ENCODE results near the gene NXF1.
A peak's percentile ranks its signal among the peaks of the same experiment; 100 is the strongest.

The NXF1 gene

GRCh38 chr11:62757846-62758788, 47.1 kb downstream of the NXF1 start:
- TF ChIP-seq CTCF (IDR thresholded peaks at IDR 0.05; ENCODE audit: low read length) (no peak), EZH2 (IDR thresholded peaks at IDR 0.05; ENCODE audit: borderline replicate concordance, low read length) (no peak)
- Histone ChIP-seq H3K27ac (ENCODE audit: low read depth, low read length, poor library complexity, severe bottlenecking) (peak overlapping the region; percentile 22), H3K36me3 (ENCODE audit: insufficient read depth, low read length) (peaks cover 2% of the 10 kb centered on the region; the same call in 1 of the 2 replicates), H3K4me3 (ENCODE audit: low read depth, low read length, poor library complexity, severe bottlenecking) (no peak overlapping the region), H3F3A (ENCODE audit: insufficient read depth, low read length) (0 out of 2 replicates have a peak, but pooled peaks cover 4% of the 10 kb centered on the region), H3K27me3 (ENCODE audit: insufficient read depth, low read length) (no peaks in the 10 kb centered on the region), H3K4me1 (ENCODE audit: insufficient read depth, low read length, severe bottlenecking) (peaks cover 27% of the 10 kb centered on the region), H3K9me2 (ENCODE audit: low read depth, low read length) (no peaks in the 10 kb centered on the region), H3K9me3 (ENCODE audit: low read length) (no peaks in the 10 kb centered on the region), H3K9ac (ENCODE audit: low read length) (no peak overlapping the region), H3K79me2 (ENCODE audit: insufficient read depth, low read length) (peaks cover 7% of the 10 kb centered on the region), H4K20me1 (ENCODE audit: insufficient read depth, low read length) (no peaks in the 10 kb centered on the region), H2AFZ (ENCODE audit: low read length) (no peak overlapping the region), H3K4me2 (ENCODE audit: low read length) (no peak overlapping the region)

GRCh38 chr11:62755086-62755615, 50.1 kb downstream of the NXF1 start:
- H3K79me2 ChIP-seq (ENCODE audit: insufficient read depth, low read length): no peaks in the 10 kb centered on the region
- no peaks in the 10 kb centered on the region for H3K27me3 ChIP-seq (ENCODE audit: insufficient read depth, low read length)
- H3K27ac ChIP-seq (ENCODE audit: low read depth, low read length, poor library complexity, severe bottlenecking): no peak overlapping the region
- no peak overlapping the region for H2AFZ ChIP-seq (ENCODE audit: low read length)
- H3K4me1 ChIP-seq (ENCODE audit: insufficient read depth, low read length, severe bottlenecking): peaks cover 16% of the 10 kb centered on the region
- H3K4me2 ChIP-seq (ENCODE audit: low read length): peak overlapping the region; percentile 60
- H4K20me1 ChIP-seq (ENCODE audit: insufficient read depth, low read length): no peaks in the 10 kb centered on the region
- no peaks in the 10 kb centered on the region for H3K9me3 ChIP-seq (ENCODE audit: low read length)
- 0 out of 2 replicates have a peak, but pooled peaks cover 4% of the 10 kb centered on the region for H3F3A ChIP-seq (ENCODE audit: insufficient read depth, low read length)
- H3K9me2 ChIP-seq (ENCODE audit: low read depth, low read length): no peaks in the 10 kb centered on the region
- H3K4me3 ChIP-seq (ENCODE audit: low read depth, low read length, poor library complexity, severe bottlenecking): peak overlapping the region; percentile 74
- no peak overlapping the region for H3K9ac ChIP-seq (ENCODE audit: low read length)
- TF ChIP-seq EZH2 (IDR thresholded peaks at IDR 0.05; ENCODE audit: borderline replicate concordance, low read length): no peak
- TF ChIP-seq CTCF (IDR thresholded peaks at IDR 0.05; ENCODE audit: low read length): no peak
- H3K36me3 ChIP-seq (ENCODE audit: insufficient read depth, low read length): peaks cover 15% of the 10 kb centered on the region; the same call in 1 of the 2 replicates

GRCh38 chr11:62753736-62754603, 51.3 kb downstream of the NXF1 start, which contains the start of gene ZBTB3:
Gene ZBTB3 (minus strand): TSS chr11:62754160. CDS start chr11:62753664, 496 bp downstream.
- H3K9ac ChIP-seq (ENCODE audit: low read length): peak within 1 kb of the TSS; percentile 81
- H2AFZ ChIP-seq (ENCODE audit: low read length): no peak within 1 kb of the TSS
- H3K9me2 ChIP-seq (ENCODE audit: low read depth, low read length): no peaks in the 10 kb centered on the region
- peak within 1 kb of the TSS; percentile 82 for H3K4me2 ChIP-seq (ENCODE audit: low read length)
- no peaks in the 10 kb centered on the region for H3K9me3 ChIP-seq (ENCODE audit: low read length)
- peaks cover 19% of the 10 kb centered on the region for H3K4me1 ChIP-seq (ENCODE audit: insufficient read depth, low read length, severe bottlenecking)
- peak within 1 kb of the TSS; percentile 78 for H3K27ac ChIP-seq (ENCODE audit: low read depth, low read length, poor library complexity, severe bottlenecking)
- no peak for TF ChIP-seq EZH2 (IDR thresholded peaks at IDR 0.05; ENCODE audit: borderline replicate concordance, low read length)
- no peak for TF ChIP-seq CTCF (IDR thresholded peaks at IDR 0.05; ENCODE audit: low read length)
- 0 out of 2 replicates have a peak, but pooled peaks cover 4% of the 10 kb centered on the region for H3F3A ChIP-seq (ENCODE audit: insufficient read depth, low read length)
- H4K20me1 ChIP-seq (ENCODE audit: insufficient read depth, low read length): no peaks in the 10 kb centered on the region
- H3K36me3 ChIP-seq (ENCODE audit: insufficient read depth, low read length): peaks cover 15% of the 10 kb centered on the region; the same call in 1 of the 2 replicates
- no peaks in the 10 kb centered on the region for H3K79me2 ChIP-seq (ENCODE audit: insufficient read depth, low read length)
- peak within 1 kb of the TSS; percentile 74 for H3K4me3 ChIP-seq (ENCODE audit: low read depth, low read length, poor library complexity, severe bottlenecking)
- H3K27me3 ChIP-seq (ENCODE audit: insufficient read depth, low read length): no peaks in the 10 kb centered on the region
